Fibroblast of the aortic adventitia (primary cell): ENCODE measurements around the gene PALD1. TPM values are rescaled to one million over a fixed set of nuclear protein-coding genes. Genes with fewer than 3 reads are reported as not detected.
A peak's percentile ranks its signal among the peaks of the same experiment; 100 is the strongest.

Experiments used
- DNase-seq: peaks from one replicate; pipeline ENCODE4 v3.0.0-alpha.2; 2010; ENCODE audit warnings: low read depth
- H3K4me3 ChIP-seq: 2 replicates; pipeline ENCODE4 v1.5.1; 2011; ENCODE audit warnings: low read depth, mild to moderate bottlenecking, control low read depth, low read length, moderate library complexity
- CTCF ChIP-seq: IDR thresholded peaks from 2 replicates; pipeline ENCODE4 v1.5.1; 2011; ENCODE audit warnings: mild to moderate bottlenecking, low read length, control low read depth, inconsistent platforms; ENCODE audit not compliant: insufficient read depth
- total RNA-seq: library from RNA; depleted of rRNA; stranded (reverse); fragments of >200 nt; gene quantifications from 2 replicates; pipeline ENCODE4 v1.2.3, GENCODE V29; 2012; ENCODE audit warnings: low replicate concordance

The PALD1 gene
- total RNA-seq, 1 donor, result 0.18 TPM

GRCh38 chr10:70558871-70559810, 80.6 kb downstream of the PALD1 start:
- peak; percentile 66 for DNase-seq
- peak overlapping the region; percentile 37 for H3K4me3 ChIP-seq
- TF ChIP-seq CTCF, result peak; percentile 70

GRCh38 chr10:70559861-70560260, 81.3 kb downstream of the PALD1 start:
- TF ChIP-seq CTCF, result no peak
- no peak for DNase-seq
- no peak overlapping the region for H3K4me3 ChIP-seq

GRCh38 chr10:70560511-70560941, 82.0 kb downstream of the PALD1 start:
- H3K4me3 ChIP-seq, result no peak overlapping the region
- no peak for DNase-seq
- TF ChIP-seq CTCF, result no peak

- H3K4me3 ChIP-seq, result no peak overlapping the region
- TF ChIP-seq CTCF, result no peak
- DNase-seq, result peak; percentile 31
Observed at GRCh38 chr10:70561070-70561469, 82.5 kb downstream of the PALD1 start.

GRCh38 chr10:70561558-70561957, 83.0 kb downstream of the PALD1 start:
- TF ChIP-seq CTCF, result no peak

GRCh38 chr10:70562036-70562755, 83.6 kb downstream of the PALD1 start:
- TF ChIP-seq CTCF, result no peak
- DNase-seq, result no peak
- no peak overlapping the region for H3K4me3 ChIP-seq

More at GRCh38 chr10:70561558-70561957, 83.0 kb downstream of the PALD1 start:
- H3K4me3 ChIP-seq, result no peak overlapping the region
- no peak for DNase-seq
